ENCODE data around the gene RASGRP2. TPM values are rescaled to one million over a fixed set of nuclear protein-coding genes. Genes with fewer than 3 reads are reported as not detected.

Gene RASGRP2
- total and polyA plus RNA-seq, 2 experiments from 2014 or later: 30.1 to 50.4 TPM

DNA sequence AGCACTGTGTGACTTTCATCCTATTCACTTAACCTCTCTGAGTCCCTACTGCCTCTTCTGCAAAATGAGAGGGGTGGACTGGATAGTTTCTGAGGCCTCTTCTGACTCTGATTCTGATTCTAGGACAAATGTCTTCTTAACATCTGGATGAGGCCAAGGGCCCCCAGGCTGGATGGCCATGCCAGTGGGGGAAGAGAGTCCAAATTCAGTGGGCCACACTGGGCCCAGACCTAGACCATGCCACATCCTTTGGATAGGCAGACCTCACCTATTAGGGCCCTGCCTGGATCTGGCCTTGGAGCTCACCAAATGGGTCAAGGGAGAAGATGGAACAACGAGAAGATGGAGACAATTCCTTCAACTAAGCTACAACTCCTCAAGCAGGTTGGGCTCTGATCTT lies 45.5 kb downstream of the RASGRP2 start (continued):
- TF ChIP-seq, protein P1, sequence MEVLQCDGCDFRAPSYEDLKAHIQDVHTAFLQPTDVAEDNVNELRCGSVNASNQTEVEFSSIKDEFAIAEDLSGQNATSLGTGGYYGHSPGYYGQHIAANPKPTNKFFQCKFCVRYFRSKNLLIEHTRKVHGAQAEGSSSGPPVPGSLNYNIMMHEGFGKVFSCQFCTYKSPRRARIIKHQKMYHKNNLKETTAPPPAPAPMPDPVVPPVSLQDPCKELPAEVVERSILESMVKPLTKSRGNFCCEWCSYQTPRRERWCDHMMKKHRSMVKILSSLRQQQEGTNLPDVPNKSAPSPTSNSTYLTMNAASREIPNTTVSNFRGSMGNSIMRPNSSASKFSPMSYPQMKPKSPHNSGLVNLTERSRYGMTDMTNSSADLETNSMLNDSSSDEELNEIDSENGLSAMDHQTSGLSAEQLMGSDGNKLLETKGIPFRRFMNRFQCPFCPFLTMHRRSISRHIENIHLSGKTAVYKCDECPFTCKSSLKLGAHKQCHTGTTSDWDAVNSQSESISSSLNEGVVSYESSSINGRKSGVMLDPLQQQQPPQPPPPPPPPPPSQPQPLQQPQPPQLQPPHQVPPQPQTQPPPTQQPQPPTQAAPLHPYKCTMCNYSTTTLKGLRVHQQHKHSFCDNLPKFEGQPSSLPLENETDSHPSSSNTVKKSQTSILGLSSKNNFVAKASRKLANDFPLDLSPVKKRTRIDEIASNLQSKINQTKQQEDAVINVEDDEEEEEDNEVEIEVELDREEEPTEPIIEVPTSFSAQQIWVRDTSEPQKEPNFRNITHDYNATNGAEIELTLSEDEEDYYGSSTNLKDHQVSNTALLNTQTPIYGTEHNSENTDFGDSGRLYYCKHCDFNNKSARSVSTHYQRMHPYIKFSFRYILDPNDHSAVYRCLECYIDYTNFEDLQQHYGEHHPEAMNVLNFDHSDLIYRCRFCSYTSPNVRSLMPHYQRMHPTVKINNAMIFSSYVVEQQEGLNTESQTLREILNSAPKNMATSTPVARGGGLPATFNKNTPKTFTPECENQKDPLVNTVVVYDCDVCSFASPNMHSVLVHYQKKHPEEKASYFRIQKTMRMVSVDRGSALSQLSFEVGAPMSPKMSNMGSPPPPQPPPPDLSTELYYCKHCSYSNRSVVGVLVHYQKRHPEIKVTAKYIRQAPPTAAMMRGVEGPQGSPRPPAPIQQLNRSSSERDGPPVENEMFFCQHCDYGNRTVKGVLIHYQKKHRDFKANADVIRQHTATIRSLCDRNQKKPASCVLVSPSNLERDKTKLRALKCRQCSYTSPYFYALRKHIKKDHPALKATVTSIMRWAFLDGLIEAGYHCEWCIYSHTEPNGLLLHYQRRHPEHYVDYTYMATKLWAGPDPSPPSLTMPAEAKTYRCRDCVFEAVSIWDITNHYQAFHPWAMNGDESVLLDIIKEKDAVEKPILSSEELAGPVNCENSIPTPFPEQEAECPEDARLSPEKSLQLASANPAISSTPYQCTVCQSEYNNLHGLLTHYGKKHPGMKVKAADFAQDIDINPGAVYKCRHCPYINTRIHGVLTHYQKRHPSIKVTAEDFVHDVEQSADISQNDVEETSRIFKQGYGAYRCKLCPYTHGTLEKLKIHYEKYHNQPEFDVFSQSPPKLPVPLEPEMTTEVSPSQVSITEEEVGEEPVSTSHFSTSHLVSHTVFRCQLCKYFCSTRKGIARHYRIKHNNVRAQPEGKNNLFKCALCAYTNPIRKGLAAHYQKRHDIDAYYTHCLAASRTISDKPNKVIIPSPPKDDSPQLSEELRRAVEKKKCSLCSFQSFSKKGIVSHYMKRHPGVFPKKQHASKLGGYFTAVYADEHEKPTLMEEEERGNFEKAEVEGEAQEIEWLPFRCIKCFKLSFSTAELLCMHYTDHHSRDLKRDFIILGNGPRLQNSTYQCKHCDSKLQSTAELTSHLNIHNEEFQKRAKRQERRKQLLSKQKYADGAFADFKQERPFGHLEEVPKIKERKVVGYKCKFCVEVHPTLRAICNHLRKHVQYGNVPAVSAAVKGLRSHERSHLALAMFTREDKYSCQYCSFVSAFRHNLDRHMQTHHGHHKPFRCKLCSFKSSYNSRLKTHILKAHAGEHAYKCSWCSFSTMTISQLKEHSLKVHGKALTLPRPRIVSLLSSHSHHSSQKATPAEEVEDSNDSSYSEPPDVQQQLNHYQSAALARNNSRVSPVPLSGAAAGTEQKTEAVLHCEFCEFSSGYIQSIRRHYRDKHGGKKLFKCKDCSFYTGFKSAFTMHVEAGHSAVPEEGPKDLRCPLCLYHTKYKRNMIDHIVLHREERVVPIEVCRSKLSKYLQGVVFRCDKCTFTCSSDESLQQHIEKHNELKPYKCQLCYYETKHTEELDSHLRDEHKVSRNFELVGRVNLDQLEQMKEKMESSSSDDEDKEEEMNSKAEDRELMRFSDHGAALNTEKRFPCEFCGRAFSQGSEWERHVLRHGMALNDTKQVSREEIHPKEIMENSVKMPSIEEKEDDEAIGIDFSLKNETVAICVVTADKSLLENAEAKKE (CRISPR knock-in tag; IDR thresholded peaks at IDR 0.05): no peak

DNA sequence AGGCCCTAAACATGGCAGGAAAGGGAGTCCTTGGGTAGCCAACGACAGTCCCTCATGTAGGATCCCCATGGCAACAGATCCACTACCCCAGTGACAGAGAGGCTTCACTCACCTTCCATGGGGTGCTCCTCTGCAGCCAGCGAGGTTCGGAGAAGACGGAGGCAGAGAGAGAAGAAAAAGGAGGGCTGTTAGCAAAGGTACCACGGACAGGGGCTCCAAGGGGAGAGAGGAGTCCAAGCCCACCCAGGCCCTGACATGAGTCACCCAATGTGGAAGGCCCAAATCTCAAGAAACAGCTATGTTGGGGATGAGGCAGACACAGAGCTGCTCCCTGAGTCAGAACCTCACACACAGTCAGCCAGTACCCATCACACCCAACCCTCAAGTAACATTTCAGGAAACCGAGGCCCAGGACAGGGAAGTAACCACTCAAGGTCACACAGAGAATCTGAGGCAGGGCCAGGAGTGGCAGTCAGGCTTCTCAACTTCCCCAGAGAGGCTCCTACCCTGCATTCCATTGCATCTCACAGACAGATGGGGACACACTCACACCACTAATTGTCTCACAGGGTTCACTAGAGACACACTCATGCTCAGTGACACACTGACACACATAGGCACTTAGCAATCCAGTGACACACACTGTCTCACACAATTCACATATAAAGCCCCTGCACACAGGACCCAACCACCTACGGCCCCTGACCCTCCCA lies 46.1 kb downstream of the RASGRP2 start:
- Mint-ChIP-seq H3K27me3 (ENCODE audit: insufficient read depth, low read depth, poor library complexity) (peaks cover 13% of the 10 kb centered on the region), H3K36me3 (ENCODE audit: low read depth) (0 out of 3 replicates have a peak, but pooled peaks cover 2% of the 10 kb centered on the region), H3K4me3 (no peak overlapping the region)

More for the DNA sequence above, 46.1 kb downstream of the RASGRP2 start:
- no peaks in the 10 kb centered on the region for H3F3A ChIP-seq (replicated peaks; ENCODE audit: low read depth)
- no peaks in the 10 kb centered on the region for H3K27me3 ChIP-seq (ENCODE audit: insufficient read depth)
- Mint-ChIP-seq H3K4me1 (peaks cover 22% of the 10 kb centered on the region), H3K9me3 (peaks cover 3% of the 10 kb centered on the region; the same call in 2 of the 3 replicates), H3K27ac (no peak overlapping the region)
- ATAC-seq (no peak), DNase-seq (ENCODE audit: low spot score) (no peak)
- H3K27ac ChIP-seq (ENCODE audit: low read depth): no peak overlapping the region
- H3K4me3 ChIP-seq: no peak overlapping the region
- H3K4me2 ChIP-seq: no peak overlapping the region
- no peaks in the 10 kb centered on the region for H3K36me3 ChIP-seq (ENCODE audit: insufficient read depth)
- TF ChIP-seq EZH2phosphoT487 (IDR thresholded peaks at IDR 0.05; ENCODE audit: unreplicated experiment) (no peak), POLR2AphosphoS5 (IDR thresholded peaks at IDR 0.05; ENCODE audit: low read depth) (no peak), NANOG (IDR thresholded peaks at IDR 0.05; ENCODE audit: borderline replicate concordance) (no peak), STAT1 (IDR thresholded peaks at IDR 0.05; ENCODE audit: unreplicated experiment) (no peak), ZNF331 (CRISPR knock-in tag; IDR thresholded peaks at IDR 0.05; ENCODE audit: low read depth) (no peak), JUNB (IDR thresholded peaks at IDR 0.05; ENCODE audit: unreplicated experiment) (no peak)
- TF ChIP-seq, protein P2, sequence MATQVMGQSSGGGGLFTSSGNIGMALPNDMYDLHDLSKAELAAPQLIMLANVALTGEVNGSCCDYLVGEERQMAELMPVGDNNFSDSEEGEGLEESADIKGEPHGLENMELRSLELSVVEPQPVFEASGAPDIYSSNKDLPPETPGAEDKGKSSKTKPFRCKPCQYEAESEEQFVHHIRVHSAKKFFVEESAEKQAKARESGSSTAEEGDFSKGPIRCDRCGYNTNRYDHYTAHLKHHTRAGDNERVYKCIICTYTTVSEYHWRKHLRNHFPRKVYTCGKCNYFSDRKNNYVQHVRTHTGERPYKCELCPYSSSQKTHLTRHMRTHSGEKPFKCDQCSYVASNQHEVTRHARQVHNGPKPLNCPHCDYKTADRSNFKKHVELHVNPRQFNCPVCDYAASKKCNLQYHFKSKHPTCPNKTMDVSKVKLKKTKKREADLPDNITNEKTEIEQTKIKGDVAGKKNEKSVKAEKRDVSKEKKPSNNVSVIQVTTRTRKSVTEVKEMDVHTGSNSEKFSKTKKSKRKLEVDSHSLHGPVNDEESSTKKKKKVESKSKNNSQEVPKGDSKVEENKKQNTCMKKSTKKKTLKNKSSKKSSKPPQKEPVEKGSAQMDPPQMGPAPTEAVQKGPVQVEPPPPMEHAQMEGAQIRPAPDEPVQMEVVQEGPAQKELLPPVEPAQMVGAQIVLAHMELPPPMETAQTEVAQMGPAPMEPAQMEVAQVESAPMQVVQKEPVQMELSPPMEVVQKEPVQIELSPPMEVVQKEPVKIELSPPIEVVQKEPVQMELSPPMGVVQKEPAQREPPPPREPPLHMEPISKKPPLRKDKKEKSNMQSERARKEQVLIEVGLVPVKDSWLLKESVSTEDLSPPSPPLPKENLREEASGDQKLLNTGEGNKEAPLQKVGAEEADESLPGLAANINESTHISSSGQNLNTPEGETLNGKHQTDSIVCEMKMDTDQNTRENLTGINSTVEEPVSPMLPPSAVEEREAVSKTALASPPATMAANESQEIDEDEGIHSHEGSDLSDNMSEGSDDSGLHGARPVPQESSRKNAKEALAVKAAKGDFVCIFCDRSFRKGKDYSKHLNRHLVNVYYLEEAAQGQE (IDR thresholded peaks at IDR 0.05; ENCODE audit: unreplicated experiment): peak; percentile 53
- peaks cover 8% of the 10 kb centered on the region for H3K4me1 ChIP-seq (ENCODE audit: insufficient read depth)
- H2AFZ ChIP-seq: no peak overlapping the region
- no peaks in the 10 kb centered on the region for H3K79me2 ChIP-seq (replicated peaks; ENCODE audit: insufficient read depth)
- no peaks in the 10 kb centered on the region for H4K20me1 ChIP-seq (replicated peaks; ENCODE audit: insufficient read depth)
- no peaks in the 10 kb centered on the region for H3K9me2 ChIP-seq (ENCODE audit: insufficient read depth)

Data from GM23338 (cell line).